Fibroblast of peridontal ligament (primary cell): Measurements from ENCODE around the gene VIT.
A peak's percentile ranks its signal among the peaks of the same experiment; 100 is the strongest.

Experiments used
- DNase-seq: peaks from one replicate; pipeline ENCODE4 v3.0.0-alpha.2; 2010; ENCODE audit errors: extremely low read depth

Gene VIT

GRCh38 chr2:36708041-36708741, 11.7 kb downstream of the VIT start:
- peak; percentile 97 for DNase-seq

GRCh38 chr2:36710858-36711515, 14.5 kb downstream of the VIT start:
- no peak for DNase-seq

GRCh38 chr2:36711741-36712314, 15.3 kb downstream of the VIT start:
- no peak for DNase-seq

- no peak for DNase-seq
These were observed 16.8 kb downstream of the VIT start for GRCh38 chr2:36713310-36713709.

- no peak for DNase-seq
These were observed 19.6 kb downstream of the VIT start for GRCh38 chr2:36716111-36716510.

- DNase-seq, result no peak
These were observed 21.2 kb downstream of the VIT start for GRCh38 chr2:36717603-36718266.

GRCh38 chr2:36727550-36727949, 31.0 kb downstream of the VIT start:
- DNase-seq, result no peak

- peak; percentile 29 for DNase-seq
These were observed 32.6 kb downstream of the VIT start for GRCh38 chr2:36729067-36729466.

GRCh38 chr2:36731941-36732672, 35.6 kb downstream of the VIT start:
- DNase-seq, result peak; percentile 96

- DNase-seq, result peak; percentile 7
These were observed 36.1 kb downstream of the VIT start for GRCh38 chr2:36732673-36733036.

GRCh38 chr2:36733215-36733614, 36.7 kb downstream of the VIT start:
- peak; percentile 7 for DNase-seq

GRCh38 chr2:36734304-36734703, 37.8 kb downstream of the VIT start:
- peak; percentile 6 for DNase-seq

GRCh38 chr2:36737131-36737750, 40.7 kb downstream of the VIT start:
- DNase-seq, result no peak

- DNase-seq, result no peak
These were observed 43.6 kb downstream of the VIT start for GRCh38 chr2:36740061-36740460.

- DNase-seq, result peak; percentile 37
These were observed 44.8 kb downstream of the VIT start for GRCh38 chr2:36741188-36741837.

- no peak for DNase-seq
These were observed 47.4 kb downstream of the VIT start for GRCh38 chr2:36743954-36744353.

- DNase-seq, result peak; percentile 25
These were observed 51.7 kb downstream of the VIT start for GRCh38 chr2:36748166-36748565.

GRCh38 chr2:36750101-36750500, 53.6 kb downstream of the VIT start:
- DNase-seq, result no peak

GRCh38 chr2:36753706-36754221, 57.3 kb downstream of the VIT start:
- no peak for DNase-seq

GRCh38 chr2:36754578-36754977, 58.1 kb downstream of the VIT start:
- DNase-seq, result no peak

GRCh38 chr2:36756438-36756837, 59.9 kb downstream of the VIT start:
- DNase-seq, result no peak
